HG03196 (cell line): Measurements from ENCODE around the gene FCER2.

Experiments used
- ATAC-seq: cut with Tn5 transposase; IDR thresholded peaks from one replicate; pipeline ENCODE4 v1.9.1; 2021; ENCODE audit not compliant: unreplicated experiment

FCER2 gene

GRCh38 chr19:7734220-7735203 is 32.6 kb upstream of the FCER2 start:
- no peak for ATAC-seq

- no peak for ATAC-seq
Observed at GRCh38 chr19:7733376-7733775, 31.4 kb upstream of the FCER2 start.

- ATAC-seq, result no peak
Observed at GRCh38 chr19:7732045-7732444, 30.1 kb upstream of the FCER2 start, which contains the start of gene CLEC4G. TSS of gene CLEC4G (minus strand) at chr19:7732110. CDS start at chr19:7732102, 8 bp downstream.

- ATAC-seq, result no peak
Observed at GRCh38 chr19:7731615-7732014, 29.7 kb upstream of the FCER2 start.

GRCh38 chr19:7731218-7731595 is 29.3 kb upstream of the FCER2 start:
- no peak for ATAC-seq

- no peak for ATAC-seq
Observed at GRCh38 chr19:7730286-7731217, 28.6 kb upstream of the FCER2 start.

GRCh38 chr19:7729831-7730285 is 27.9 kb upstream of the FCER2 start:
- no peak for ATAC-seq

- ATAC-seq, result no peak
Observed at GRCh38 chr19:7729211-7729610, 27.3 kb upstream of the FCER2 start.

- no peak for ATAC-seq
Observed at GRCh38 chr19:7725791-7726190, 23.9 kb upstream of the FCER2 start.

- no peak for ATAC-seq
Observed at GRCh38 chr19:7722231-7722651, 20.3 kb upstream of the FCER2 start.

GRCh38 chr19:7720351-7720750 is 18.4 kb upstream of the FCER2 start:
- no peak for ATAC-seq

GRCh38 chr19:7718668-7719067 is 16.7 kb upstream of the FCER2 start:
- ATAC-seq, result no peak

GRCh38 chr19:7716762-7717161 is 14.8 kb upstream of the FCER2 start:
- no peak for ATAC-seq

GRCh38 chr19:7715671-7716070 is 13.7 kb upstream of the FCER2 start:
- no peak for ATAC-seq

GRCh38 chr19:7710616-7711015 is 8.7 kb upstream of the FCER2 start:
- ATAC-seq, result no peak

- no peak for ATAC-seq
Observed at GRCh38 chr19:7709932-7710460, 8.1 kb upstream of the FCER2 start.

GRCh38 chr19:7706955-7707456 is 5.1 kb upstream of the FCER2 start:
- ATAC-seq, result no peak

- ATAC-seq, result no peak
Observed at GRCh38 chr19:7706188-7706954, 4.4 kb upstream of the FCER2 start.

GRCh38 chr19:7705387-7706187 is 3.7 kb upstream of the FCER2 start:
- ATAC-seq, result peak; percentile 49
